ENCODE data around the gene HNF4A.
"Not testable (repeated sequence)": the region's sequence is repeated elsewhere in the genome, so short reads cannot be mapped to it uniquely, and the experiment has no call there.

Gene HNF4A

GRCh38 chr20:44345941-44346340 is 9.6 kb upstream of the HNF4A start:
- DNase-seq, result not testable (repeated sequence)

GRCh38 chr20:44348168-44348659 is 7.3 kb upstream of the HNF4A start:
- DNase-seq, result no peak

GRCh38 chr20:44349349-44349748 is 6.2 kb upstream of the HNF4A start:
- no peak for DNase-seq

- no peak for DNase-seq
These were observed 4.9 kb upstream of the HNF4A start for GRCh38 chr20:44350567-44350966.

GRCh38 chr20:44354979-44355497 is 461 bp upstream of the HNF4A start:
- no peak for DNase-seq

GRCh38 chr20:44356353-44356723 is 839 bp downstream of the HNF4A start:
- no peak for DNase-seq

GRCh38 chr20:44357020-44357419 is 1.5 kb downstream of the HNF4A start:
- no peak for DNase-seq

- DNase-seq, result no peak
These were observed 2.1 kb downstream of the HNF4A start for GRCh38 chr20:44357555-44358125.

- DNase-seq, result no peak
These were observed 3.3 kb downstream of the HNF4A start for GRCh38 chr20:44358776-44359175.

- no peak for DNase-seq
These were observed 4.7 kb downstream of the HNF4A start for GRCh38 chr20:44360221-44360620.

GRCh38 chr20:44361021-44361420 is 5.5 kb downstream of the HNF4A start:
- no peak for DNase-seq

GRCh38 chr20:44362466-44362940 is 7.0 kb downstream of the HNF4A start:
- no peak for DNase-seq

GRCh38 chr20:44364068-44364467 is 8.6 kb downstream of the HNF4A start:
- DNase-seq, result no peak

- no peak for DNase-seq
These were observed 9.3 kb downstream of the HNF4A start for GRCh38 chr20:44364780-44365179.

- no peak for DNase-seq
These were observed 12.2 kb downstream of the HNF4A start for GRCh38 chr20:44367746-44368145.

GRCh38 chr20:44370639-44371218 is 15.2 kb downstream of the HNF4A start:
- DNase-seq, result no peak

GRCh38 chr20:44382641-44383040 is 27.1 kb downstream of the HNF4A start:
- no peak for DNase-seq

- peak; percentile 83 for DNase-seq
These were observed 29.0 kb downstream of the HNF4A start for GRCh38 chr20:44384423-44385027.

- DNase-seq, result peak; percentile 87
These were observed 33.0 kb downstream of the HNF4A start for GRCh38 chr20:44388466-44389023.

- DNase-seq, result no peak
These were observed 34.4 kb downstream of the HNF4A start for GRCh38 chr20:44389871-44390270.

GRCh38 chr20:44390280-44390679 is 34.8 kb downstream of the HNF4A start:
- DNase-seq, result peak; percentile 17

- no peak for DNase-seq
These were observed 36.7 kb downstream of the HNF4A start for GRCh38 chr20:44392088-44392775.

Measured in NCI-H82 (cell line).